ENCODE measurements around the gene PAFAH2.

Gene PAFAH2

GRCh38 chr1:25927521-25928265 is 70.2 kb downstream of the PAFAH2 start:
- DNase-seq, result peak in 1 of 3 donors; percentile 14

DNA sequence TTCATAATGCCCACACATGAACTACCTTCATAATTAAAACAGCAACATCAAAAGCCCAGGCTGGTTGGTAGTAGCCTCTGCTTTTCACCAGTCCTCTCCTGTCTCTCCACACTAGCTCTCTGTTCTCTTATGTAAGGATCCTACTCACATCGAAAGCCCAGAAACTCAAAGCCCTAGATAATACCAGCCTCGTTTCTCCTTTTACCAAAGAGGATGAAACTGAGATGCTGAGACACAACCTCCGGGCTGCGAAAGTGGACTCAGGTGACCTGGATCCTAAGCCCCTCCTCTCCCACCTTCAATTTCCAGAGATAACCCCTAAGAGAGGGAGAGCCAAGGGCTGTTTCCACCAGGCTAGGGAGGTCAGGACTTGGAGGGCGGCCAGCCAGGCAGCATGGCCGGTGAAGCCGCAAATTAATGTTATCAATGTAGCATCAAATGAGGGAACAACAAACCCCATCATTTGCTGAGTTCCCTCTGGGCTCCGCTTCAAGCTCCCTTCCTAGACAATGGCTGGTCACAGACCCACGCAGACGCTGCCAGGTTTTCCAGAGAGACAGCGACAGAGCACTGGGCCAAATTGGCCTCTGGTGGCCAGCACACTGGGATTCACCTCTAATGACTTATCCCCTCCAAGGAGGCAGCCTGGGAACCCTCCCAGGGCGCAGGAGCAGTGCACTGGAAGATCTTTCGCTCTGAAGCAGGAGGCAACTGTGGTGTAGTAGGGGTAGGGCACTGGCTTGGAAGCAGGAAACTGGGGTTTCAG is 70.9 kb downstream of the PAFAH2 start:
- DNase-seq, result peak in 1 of 3 donors; percentile 16

- peak in 2 of 3 donors; percentile 53 to 61 for DNase-seq
These were observed 73.4 kb downstream of the PAFAH2 start for GRCh38 chr1:25924454-25924853.

DNA sequence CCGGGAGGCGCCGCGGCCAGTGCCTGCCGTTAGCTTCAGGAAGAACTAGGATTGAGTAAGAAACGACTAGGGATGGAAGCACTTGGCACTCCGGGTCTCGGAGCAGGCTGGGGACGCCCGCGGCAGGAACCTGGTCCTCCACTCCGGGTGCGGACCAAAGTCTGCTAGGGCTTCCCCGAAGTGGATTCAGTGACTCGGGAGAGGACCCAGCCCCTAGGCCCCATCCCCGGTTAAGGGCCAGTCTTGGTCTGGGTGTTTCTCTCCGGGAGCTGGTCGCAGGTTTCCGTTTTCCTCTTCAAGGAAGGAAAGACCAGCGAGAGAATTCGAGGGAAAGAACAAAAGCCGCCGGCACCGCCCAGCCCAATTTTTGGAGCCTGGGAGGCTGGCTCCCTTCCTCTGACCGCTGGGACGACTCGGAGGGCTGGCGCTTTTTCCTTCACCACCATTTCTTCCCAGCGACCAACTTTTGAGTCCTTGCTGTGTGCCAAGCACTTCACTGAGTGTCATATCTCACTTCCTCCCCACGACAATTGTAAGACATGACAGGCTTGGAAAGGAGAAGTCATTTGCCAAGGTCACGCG is 74.8 kb downstream of the PAFAH2 start:
- peak; percentile 51 to 67 (median 60) for DNase-seq

- peak in 2 of 3 donors; percentile 16 to 19 for DNase-seq
These were observed 75.5 kb downstream of the PAFAH2 start for GRCh38 chr1:25922056-25922970.

GRCh38 chr1:25918615-25919014 is 79.2 kb downstream of the PAFAH2 start:
- no peak for DNase-seq

GRCh38 chr1:25917996-25918395 is 79.9 kb downstream of the PAFAH2 start:
- DNase-seq, result no peak

DNA sequence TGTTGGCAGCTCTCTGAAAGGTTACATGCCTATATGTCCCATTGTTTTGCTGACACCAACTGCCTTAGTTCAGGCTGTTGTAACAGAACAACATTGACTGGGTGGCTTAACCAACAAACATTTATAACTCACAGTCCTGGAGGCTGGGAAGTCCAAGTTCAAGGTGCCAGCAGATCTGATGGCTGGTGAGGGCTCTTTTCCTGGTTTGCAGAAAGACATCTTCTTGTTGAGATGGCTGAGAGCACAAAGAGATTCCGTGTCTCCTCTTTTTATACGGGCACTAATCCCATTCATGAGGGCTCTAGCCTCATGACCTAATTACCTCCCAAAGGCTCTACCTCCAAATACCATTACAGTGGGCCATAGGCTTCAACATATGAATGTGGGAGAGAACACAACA is 81.4 kb downstream of the PAFAH2 start:
- DNase-seq, result no peak

DNA sequence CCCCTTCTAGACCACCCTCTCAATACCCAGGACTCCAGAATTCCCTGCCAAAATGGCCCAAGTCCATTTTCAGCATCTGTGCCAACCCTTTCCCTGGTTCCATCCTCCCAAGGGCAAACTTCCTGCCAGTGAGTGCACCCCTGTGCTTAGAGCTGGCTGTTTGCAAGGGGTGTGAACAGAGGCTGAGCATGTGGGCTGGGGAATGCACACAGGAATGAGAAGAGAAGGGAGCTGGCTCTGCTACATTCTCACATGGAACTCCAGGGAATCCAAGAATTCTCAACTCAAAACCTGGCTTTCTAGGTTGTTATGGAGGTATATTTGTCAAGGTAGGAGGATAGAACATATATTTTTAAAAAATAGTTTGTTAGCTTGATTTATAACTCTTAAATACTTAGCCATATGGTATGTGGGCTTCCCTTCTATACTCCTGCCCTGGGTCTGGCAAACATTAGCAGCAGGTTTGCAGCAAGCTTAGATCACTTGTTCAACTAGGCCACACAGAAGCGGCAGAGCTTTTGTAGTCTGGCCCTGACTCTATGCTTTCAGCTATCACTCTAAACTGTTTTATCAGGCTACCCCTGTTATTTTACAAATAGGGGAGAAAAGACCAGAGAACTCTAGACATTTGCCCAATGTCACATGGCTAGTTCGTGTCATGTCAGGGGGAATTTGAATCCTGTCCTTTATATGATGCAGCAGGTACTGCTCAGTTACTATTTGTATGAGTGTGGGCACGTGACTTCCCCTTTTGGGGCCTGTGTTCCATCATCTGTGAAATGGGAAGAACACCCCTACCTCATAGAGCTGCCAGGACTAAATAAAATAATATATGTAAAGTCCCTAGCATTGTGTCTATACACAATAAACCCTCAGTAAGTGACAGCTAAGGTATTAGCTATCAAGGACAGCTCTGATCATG is 83.5 kb downstream of the PAFAH2 start:
- DNase-seq, result peak in 2 of 3 donors; percentile 31 to 42

- peak; percentile 52 to 72 (median 53) for DNase-seq
These were observed 84.7 kb downstream of the PAFAH2 start for GRCh38 chr1:25913206-25913605.

GRCh38 chr1:25912076-25912831 is 85.6 kb downstream of the PAFAH2 start:
- DNase-seq, result no peak

GRCh38 chr1:25911162-25911561 is 86.7 kb downstream of the PAFAH2 start:
- DNase-seq, result no peak
